LNCaP clone FGC (cell line): Measurements from ENCODE around the gene HCN2.

ENCODE experiments used
- DNase-seq: peaks from one replicate; pipeline ENCODE4 v3.0.0-alpha.2; 2011; ENCODE audit warnings: low read depth
- H3K4me3 ChIP-seq: 2 replicates; pipeline ENCODE4 v1.5.1; 2011; ENCODE audit warnings: mild to moderate bottlenecking, low read depth, low read length, control low read depth
- CTCF ChIP-seq: IDR thresholded peaks from 2 replicates; pipeline ENCODE4 v1.5.1; 2012; ENCODE audit warnings: mild to moderate bottlenecking; ENCODE audit not compliant: control insufficient read depth, insufficient read depth; ENCODE audit errors: extremely low read depth

The HCN2 gene

GRCh38 chr19:657611-658010 is 67.9 kb downstream of the HCN2 start:
- no peak for TF ChIP-seq CTCF
- no peak for DNase-seq
- H3K4me3 ChIP-seq: no peak overlapping the region

GRCh38 chr19:658059-658839 is 68.6 kb downstream of the HCN2 start:
- DNase-seq: no peak
- H3K4me3 ChIP-seq: no peak overlapping the region
- no peak for TF ChIP-seq CTCF

- TF ChIP-seq CTCF: no peak
- DNase-seq: no peak
- H3K4me3 ChIP-seq: no peak overlapping the region
Observed at GRCh38 chr19:658916-659839, 69.5 kb downstream of the HCN2 start.

- peak overlapping the region; percentile 94 for H3K4me3 ChIP-seq
- no peak for TF ChIP-seq CTCF
- DNase-seq: no peak
Observed at GRCh38 chr19:660793-661426, 71.2 kb downstream of the HCN2 start.

- no peak for DNase-seq
- peak overlapping the region; percentile 94 for H3K4me3 ChIP-seq
- TF ChIP-seq CTCF: no peak
Observed at GRCh38 chr19:661427-662196, 71.9 kb downstream of the HCN2 start.
